ACC112 (cell line): Measurements from ENCODE around the gene TP63.

ENCODE experiments used
- H2AFZ ChIP-seq: fragments of 200-600 bp; sonication (generic); one replicate; pipeline ENCODE4 v1.6.0; 2017; ENCODE audit warnings: antibody characterized with exemption, low read length; ENCODE audit not compliant: unreplicated experiment
- H3K27ac ChIP-seq: fragments of 200-600 bp; sonication (generic); 2 replicates; pipeline ENCODE4 v1.5.1; 2014; ENCODE audit warnings: low read depth, mild to moderate bottlenecking, antibody characterized with exemption, low read length, moderate library complexity
- H3K27me3 ChIP-seq: fragments of 200-600 bp; sonication (generic); 2 replicates; pipeline ENCODE4 v1.6.1; 2014; ENCODE audit warnings: mild to moderate bottlenecking, antibody characterized with exemption, low read length, moderate library complexity, mixed read lengths; ENCODE audit not compliant: insufficient read depth
- H3K36me3 ChIP-seq: fragments of 200-600 bp; sonication (generic); 2 replicates; pipeline ENCODE4 v1.6.1; 2016; ENCODE audit warnings: mild to moderate bottlenecking, antibody characterized with exemption, low read length, moderate library complexity, mixed read lengths; ENCODE audit not compliant: insufficient read depth
- H3K4me1 ChIP-seq: fragments of 200-600 bp; sonication (generic); one replicate; pipeline ENCODE4 v1.6.1; 2016; ENCODE audit warnings: low read length, mixed read lengths; ENCODE audit not compliant: insufficient read depth, unreplicated experiment, control insufficient read depth
- H3K4me3 ChIP-seq: fragments of 200-600 bp; sonication (generic); 2 replicates; pipeline ENCODE4 v1.5.1; 2014; ENCODE audit warnings: mild to moderate bottlenecking, low read depth, low read length
- H3K79me2 ChIP-seq: fragments of 200-600 bp; sonication (generic); one replicate; pipeline ENCODE4 v1.6.0; 2016; ENCODE audit warnings: low read length; ENCODE audit not compliant: control insufficient read depth, unreplicated experiment, insufficient read depth

The TP63 gene

GRCh38 chr3:189631373-189631408 lies at the start of gene TP63:
TSS of gene TP63 (plus strand) at chr3:189631389. CDS start at chr3:189631516, 127 bp downstream.
- no peaks in the 10 kb centered on the region for H3K79me2 ChIP-seq
- H2AFZ ChIP-seq: peak within 1 kb of the TSS; percentile 74
- no peaks in the 10 kb centered on the region for H3K27me3 ChIP-seq
- H3K4me3 ChIP-seq: peak within 1 kb of the TSS; percentile 62
- H3K27ac ChIP-seq: no peak within 1 kb of the TSS
- H3K36me3 ChIP-seq: no peaks in the 10 kb centered on the region
- peaks cover 13% of the 10 kb centered on the region for H3K4me1 ChIP-seq

- Histone ChIP-seq H3K36me3 (no peaks in the 10 kb centered on the region), H3K79me2 (no peaks in the 10 kb centered on the region), H3K4me3 (no peak overlapping the region), H3K4me1 (peaks cover 5% of the 10 kb centered on the region), H3K27ac (no peak overlapping the region), H2AFZ (no peak overlapping the region), H3K27me3 (no peaks in the 10 kb centered on the region)
Measured at GRCh38 chr3:189582179-189582578, 49.0 kb upstream of the TP63 start.

GRCh38 chr3:189584645-189585044 lies 46.5 kb upstream of the TP63 start:
- no peaks in the 10 kb centered on the region for H3K27me3 ChIP-seq
- no peak overlapping the region for H3K27ac ChIP-seq
- no peak overlapping the region for H3K4me3 ChIP-seq
- H3K4me1 ChIP-seq: peaks cover 25% of the 10 kb centered on the region
- H3K79me2 ChIP-seq: no peaks in the 10 kb centered on the region
- no peak overlapping the region for H2AFZ ChIP-seq
- no peaks in the 10 kb centered on the region for H3K36me3 ChIP-seq

GRCh38 chr3:189586941-189587663 lies 44.1 kb upstream of the TP63 start:
- H3K4me1 ChIP-seq: peaks cover 25% of the 10 kb centered on the region
- no peaks in the 10 kb centered on the region for H3K27me3 ChIP-seq
- no peaks in the 10 kb centered on the region for H3K36me3 ChIP-seq
- H3K4me3 ChIP-seq: 0 out of 2 replicates have a peak overlapping the region, but pooled peaks have one; percentile 45
- H2AFZ ChIP-seq: peak overlapping the region; percentile 75
- no peaks in the 10 kb centered on the region for H3K79me2 ChIP-seq
- peak overlapping the region; percentile 91 for H3K27ac ChIP-seq

- peak overlapping the region; percentile 75 for H2AFZ ChIP-seq
- no peaks in the 10 kb centered on the region for H3K27me3 ChIP-seq
- H3K4me3 ChIP-seq: peak overlapping the region; percentile 45; the same call in 1 of the 2 replicates
- H3K4me1 ChIP-seq: peaks cover 25% of the 10 kb centered on the region
- no peaks in the 10 kb centered on the region for H3K79me2 ChIP-seq
- H3K27ac ChIP-seq: peak overlapping the region; percentile 91
- no peaks in the 10 kb centered on the region for H3K36me3 ChIP-seq
Measured at GRCh38 chr3:189587664-189588040, 43.5 kb upstream of the TP63 start.

- H3K4me3 ChIP-seq: peak overlapping the region; percentile 45
- no peaks in the 10 kb centered on the region for H3K27me3 ChIP-seq
- H2AFZ ChIP-seq: peak overlapping the region; percentile 75
- no peaks in the 10 kb centered on the region for H3K79me2 ChIP-seq
- H3K36me3 ChIP-seq: no peaks in the 10 kb centered on the region
- peak overlapping the region; percentile 91 for H3K27ac ChIP-seq
- peaks cover 27% of the 10 kb centered on the region for H3K4me1 ChIP-seq
Measured at GRCh38 chr3:189588070-189588469, 43.1 kb upstream of the TP63 start.

GRCh38 chr3:189588475-189589178 lies 42.6 kb upstream of the TP63 start:
- no peaks in the 10 kb centered on the region for H3K79me2 ChIP-seq

GRCh38 chr3:189589179-189589569 lies 42.0 kb upstream of the TP63 start:
- Histone ChIP-seq H3K27me3 (no peaks in the 10 kb centered on the region), H3K4me1 (peaks cover 35% of the 10 kb centered on the region), H2AFZ (peak overlapping the region; percentile 89), H3K27ac (peak overlapping the region; percentile 91), H3K79me2 (no peaks in the 10 kb centered on the region), H3K36me3 (no peaks in the 10 kb centered on the region), H3K4me3 (peak overlapping the region; percentile 65)

More at GRCh38 chr3:189588475-189589178, 42.6 kb upstream of the TP63 start:
- H2AFZ ChIP-seq: peak overlapping the region; percentile 89
- H3K27ac ChIP-seq: peak overlapping the region; percentile 91
- no peaks in the 10 kb centered on the region for H3K36me3 ChIP-seq
- peak overlapping the region; percentile 65 for H3K4me3 ChIP-seq
- peaks cover 32% of the 10 kb centered on the region for H3K4me1 ChIP-seq
- no peaks in the 10 kb centered on the region for H3K27me3 ChIP-seq

GRCh38 chr3:189590223-189590622 lies 41.0 kb upstream of the TP63 start:
- no peaks in the 10 kb centered on the region for H3K27me3 ChIP-seq
- no peak overlapping the region for H3K4me3 ChIP-seq
- no peaks in the 10 kb centered on the region for H3K36me3 ChIP-seq
- H2AFZ ChIP-seq: no peak overlapping the region
- H3K79me2 ChIP-seq: no peaks in the 10 kb centered on the region
- no peak overlapping the region for H3K27ac ChIP-seq
- peaks cover 35% of the 10 kb centered on the region for H3K4me1 ChIP-seq

- Histone ChIP-seq H3K27me3 (no peaks in the 10 kb centered on the region), H3K79me2 (no peaks in the 10 kb centered on the region), H3K36me3 (no peaks in the 10 kb centered on the region), H2AFZ (no peak overlapping the region), H3K4me3 (no peak overlapping the region), H3K27ac (peak overlapping the region; percentile 40; the same call in 1 of the 2 replicates), H3K4me1 (peaks cover 19% of the 10 kb centered on the region)
Measured at GRCh38 chr3:189593581-189593980, 37.6 kb upstream of the TP63 start.
